ENCODE measurements around the gene HEATR1.

Gene HEATR1

GRCh38 chr1:236627727-236628408 lies 23.6 kb upstream of the HEATR1 start:
- no peak for TF ChIP-seq CTCF (IDR thresholded peaks at IDR 0.05; ENCODE audit: control insufficient read depth, insufficient read depth, low read depth, low read length, missing control alignments)
- H3K4me3 ChIP-seq (ENCODE audit: control insufficient read depth, low read depth, low read length), result no peak overlapping the region
- DNase-seq (ENCODE audit: low read depth), result no peak

GRCh38 chr1:236623371-236624166 lies 19.3 kb upstream of the HEATR1 start:
- no peak for TF ChIP-seq CTCF (IDR thresholded peaks at IDR 0.05; ENCODE audit: control insufficient read depth, insufficient read depth, low read depth, low read length, missing control alignments)
- DNase-seq (ENCODE audit: low read depth), result no peak
- no peak overlapping the region for H3K4me3 ChIP-seq (ENCODE audit: control insufficient read depth, low read depth, low read length)

DNA sequence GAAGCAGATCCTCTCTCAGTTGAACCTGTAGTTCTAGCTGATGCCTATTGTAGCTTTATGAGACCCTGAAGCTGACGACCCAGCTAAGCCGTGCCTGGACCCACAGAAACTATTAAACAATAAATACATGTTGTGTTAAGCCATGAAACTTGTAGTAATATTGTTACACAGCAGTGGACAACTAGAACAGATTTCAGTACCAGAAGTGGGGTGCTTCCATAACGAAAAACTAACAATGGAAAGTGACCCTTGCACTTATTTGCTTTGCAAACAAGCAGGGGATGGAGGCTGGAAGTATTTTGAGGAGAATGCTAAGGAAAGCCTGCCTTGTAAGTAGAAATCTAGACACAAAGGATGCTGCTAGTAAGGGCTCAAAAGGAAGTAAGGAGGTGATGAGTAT lies 18.1 kb upstream of the HEATR1 start:
- no peak for TF ChIP-seq CTCF (IDR thresholded peaks at IDR 0.05; ENCODE audit: control insufficient read depth, insufficient read depth, low read depth, low read length, missing control alignments)
- DNase-seq (ENCODE audit: low read depth), result no peak
- no peak overlapping the region for H3K4me3 ChIP-seq (ENCODE audit: control insufficient read depth, low read depth, low read length)

- H3K4me3 ChIP-seq (ENCODE audit: control insufficient read depth, low read depth, low read length), result no peak overlapping the region
- TF ChIP-seq CTCF (IDR thresholded peaks at IDR 0.05; ENCODE audit: control insufficient read depth, insufficient read depth, low read depth, low read length, missing control alignments), result no peak
- DNase-seq (ENCODE audit: low read depth), result no peak
These were observed 15.1 kb upstream of the HEATR1 start for GRCh38 chr1:236619398-236619797.

GRCh38 chr1:236618507-236618906 lies 14.2 kb upstream of the HEATR1 start:
- DNase-seq (ENCODE audit: low read depth), result no peak
- H3K4me3 ChIP-seq (ENCODE audit: control insufficient read depth, low read depth, low read length), result no peak overlapping the region
- TF ChIP-seq CTCF (IDR thresholded peaks at IDR 0.05; ENCODE audit: control insufficient read depth, insufficient read depth, low read depth, low read length, missing control alignments), result no peak

DNA sequence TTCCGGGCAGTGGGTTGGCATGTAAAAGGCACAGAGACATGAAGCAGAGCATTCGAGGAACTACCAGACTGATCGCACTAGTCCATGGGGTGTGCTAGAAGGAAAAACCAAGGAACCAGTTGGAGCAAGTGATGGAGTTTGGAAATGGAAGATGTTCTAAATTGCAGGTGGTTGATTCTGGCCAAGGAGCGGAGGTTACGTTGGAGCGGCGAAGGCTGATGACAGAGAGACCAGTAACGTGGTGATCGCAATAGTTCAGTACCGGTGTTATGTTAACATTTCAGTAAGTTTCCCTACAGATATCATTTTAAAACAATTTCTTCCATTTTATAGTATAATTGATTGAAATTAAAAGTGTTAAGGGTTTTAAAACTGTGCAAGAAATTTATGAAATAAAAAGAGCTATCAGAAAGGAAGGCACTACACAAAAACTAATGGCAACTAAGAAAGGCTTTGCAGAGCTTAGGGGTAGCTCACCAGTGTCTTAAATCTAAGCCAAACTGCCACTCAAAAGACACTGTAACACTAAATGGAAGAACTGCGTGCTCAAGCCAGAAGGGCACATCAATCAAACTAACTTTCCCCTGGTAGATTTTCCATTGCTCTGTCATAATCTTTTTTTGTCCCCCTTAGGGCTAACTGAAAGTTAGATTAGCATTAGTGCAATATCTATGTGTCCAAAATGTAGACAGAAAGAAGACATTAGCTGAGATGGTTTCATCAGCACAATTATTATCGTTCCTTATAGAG lies 11.3 kb upstream of the HEATR1 start:
- no peak overlapping the region for H3K4me3 ChIP-seq (ENCODE audit: control insufficient read depth, low read depth, low read length)
- no peak for TF ChIP-seq CTCF (IDR thresholded peaks at IDR 0.05; ENCODE audit: control insufficient read depth, insufficient read depth, low read depth, low read length, missing control alignments)
- no peak for DNase-seq (ENCODE audit: low read depth)

All from AG09309 (cell line).